OCI-LY7 (cell line): ENCODE measurements around the gene ARSH. TPM values are rescaled to one million over a fixed set of nuclear protein-coding genes. Genes with fewer than 3 reads are reported as not detected.

Experiments used
- BruUV-seq: library from RNA; stranded (reverse); fragments of 400-500 nt; replicated peaks from 2 replicates; lab custom pipeline; 2021; lab: Mats Ljungman, UMichigan
- CTCF ChIA-PET: fragments of 300-600 bp; sonication (Branson Sonifier 250); formaldehyde crosslinking; loops from one replicate; lab custom pipeline; 2022; ENCODE audit warnings: antibody characterized with exemption; ENCODE audit not compliant: unreplicated experiment; lab: Charles Lee
- POLR2A ChIA-PET: fragments of 300-600 bp; sonication (Branson Sonifier 250); formaldehyde crosslinking; loops from one replicate; lab custom pipeline; 2022; ENCODE audit warnings: antibody characterized with exemption; lab: Charles Lee
- DNase-seq: peaks from one replicate; pipeline ENCODE4 v3.0.0-alpha.2; 2015; ENCODE audit warnings: low spot score
- H2AFZ ChIP-seq: fragments of 200-600 bp; sonication (generic), shearing (Covaris generic); 2 replicates; pipeline ENCODE4 v1.6.1; 2014; ENCODE audit warnings: mild to moderate bottlenecking, antibody characterized with exemption, low read length, moderate library complexity
- H3K27ac ChIP-seq: fragments of 200-600 bp; sonication (generic); 2 replicates; pipeline ENCODE4 v1.5.1; 2014; ENCODE audit warnings: mixed run types, low read depth, mild to moderate bottlenecking, moderate library complexity, low read length, inconsistent platforms; ENCODE audit not compliant: poor library complexity, severe bottlenecking
- H3K36me3 ChIP-seq: fragments of 200-600 bp; sonication (generic); 2 replicates; pipeline ENCODE4 v1.6.1; 2014; ENCODE audit warnings: mild to moderate bottlenecking, antibody characterized with exemption, low read length, moderate library complexity, mixed read lengths; ENCODE audit not compliant: insufficient read depth
- H3K4me1 ChIP-seq: fragments of 200-600 bp; sonication (generic); 2 replicates; pipeline ENCODE4 v1.5.1; 2014; ENCODE audit warnings: mild to moderate bottlenecking, low read length; ENCODE audit not compliant: insufficient read depth, poor library complexity, severe bottlenecking
- H3K4me2 ChIP-seq: fragments of 200-600 bp; sonication (generic); 2 replicates; pipeline ENCODE4 v1.6.1; 2014; ENCODE audit warnings: mild to moderate bottlenecking, low read length
- H3K4me3 ChIP-seq: fragments of 200-600 bp; sonication (generic); 2 replicates; pipeline ENCODE4 v1.5.1; 2014; ENCODE audit warnings: mild to moderate bottlenecking, low read depth, low read length; ENCODE audit not compliant: poor library complexity, severe bottlenecking
- H3K79me2 ChIP-seq: fragments of 200-600 bp; sonication (generic); 2 replicates; pipeline ENCODE4 v1.6.1; 2016; ENCODE audit warnings: low read depth, mild to moderate bottlenecking, low read length, moderate library complexity, mixed read lengths; ENCODE audit not compliant: insufficient read depth
- H3K9me2 ChIP-seq: fragments of 200-600 bp; sonication (generic); 2 replicates; pipeline ENCODE4 v1.6.1; 2016; ENCODE audit warnings: mild to moderate bottlenecking, low read length, mixed read lengths; ENCODE audit not compliant: insufficient read depth
- H3K9me3 ChIP-seq: fragments of 200-600 bp; sonication (generic); 2 replicates; pipeline ENCODE4 v1.6.1; 2014; ENCODE audit warnings: mild to moderate bottlenecking, mixed run types, low read length, mixed read lengths
- H4K20me1 ChIP-seq: fragments of 200-600 bp; sonication (generic); 2 replicates; pipeline ENCODE4 v1.6.1; 2014; ENCODE audit warnings: mild to moderate bottlenecking, antibody characterized with exemption, low read length, moderate library complexity, mixed read lengths; ENCODE audit not compliant: insufficient read depth
- EZH2phosphoT487 ChIP-seq: fragments of 200-600 bp; sonication (generic); IDR thresholded peaks from 2 replicates; pipeline ENCODE4 v1.6.1; 2018; ENCODE audit warnings: low read depth, borderline replicate concordance, mild to moderate bottlenecking, mixed run types, antibody characterized with exemption, low read length, moderate library complexity, mixed read lengths
- intact Hi-C: fragments of 100-400 bp; cut with micrococcal nuclease; formaldehyde crosslinking; loops from one replicate; pipeline ENCODE4 v1.10.0; 2022; ENCODE audit not compliant: unreplicated experiment
- total RNA-seq, 2 experiments: library from RNA; depleted of rRNA in 1 of 2; stranded (reverse); fragments of >200 nt in 1 of 2; shearing (Covaris generic) in 1 of 2; gene quantifications; 2 replicates each; pipeline ENCODE4 v1.2.3, GENCODE V29; 2014 to 2022
- TF ChIP-seq, protein P1 (sequence below): fragments of 200-600 bp; sonication (generic); conservative IDR thresholded peaks from 2 replicates; pipeline ENCODE4 v1.5.1; 2014; ENCODE audit warnings: mild to moderate bottlenecking, antibody characterized with exemption, low read length, moderate library complexity, mixed read lengths

ARSH gene
- total RNA-seq, 2 experiments from 2014 or later: not detected

DNA sequence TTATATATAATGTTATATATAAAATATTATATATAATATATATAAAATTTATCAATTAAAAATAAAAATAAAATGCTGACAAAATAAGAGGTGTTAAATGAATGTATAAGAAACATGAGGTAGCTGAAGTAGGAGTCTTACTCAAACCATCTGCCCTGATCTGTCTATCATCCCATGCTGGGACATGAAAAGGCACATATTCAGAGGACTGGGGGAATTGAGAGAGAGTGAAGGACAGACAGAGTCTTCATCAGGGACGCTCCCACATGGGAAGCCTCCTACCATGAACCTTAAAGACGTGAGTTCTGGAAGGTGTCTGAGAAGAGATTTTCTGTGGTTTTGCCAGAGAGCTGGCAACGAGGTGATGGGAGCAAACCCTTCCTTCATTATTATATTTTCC is 30.9 kb downstream of the ARSH start:
- Histone ChIP-seq H4K20me1 (no peaks in the 10 kb centered on the region), H2AFZ (no peak overlapping the region), H3K4me1 (no peaks in the 10 kb centered on the region), H3K36me3 (no peaks in the 10 kb centered on the region), H3K9me3 (no peaks in the 10 kb centered on the region), H3K79me2 (no peaks in the 10 kb centered on the region), H3K4me2 (no peak overlapping the region), H3K9me2 (no peaks in the 10 kb centered on the region), H3K4me3 (no peak overlapping the region), H3K27ac (no peak overlapping the region)
- BruUV-seq: no TSS peak
- DNase-seq: no peak
- intact Hi-C loops: no loop called here
- CTCF ChIA-PET: no interaction called here
- TF ChIP-seq, protein P1, sequence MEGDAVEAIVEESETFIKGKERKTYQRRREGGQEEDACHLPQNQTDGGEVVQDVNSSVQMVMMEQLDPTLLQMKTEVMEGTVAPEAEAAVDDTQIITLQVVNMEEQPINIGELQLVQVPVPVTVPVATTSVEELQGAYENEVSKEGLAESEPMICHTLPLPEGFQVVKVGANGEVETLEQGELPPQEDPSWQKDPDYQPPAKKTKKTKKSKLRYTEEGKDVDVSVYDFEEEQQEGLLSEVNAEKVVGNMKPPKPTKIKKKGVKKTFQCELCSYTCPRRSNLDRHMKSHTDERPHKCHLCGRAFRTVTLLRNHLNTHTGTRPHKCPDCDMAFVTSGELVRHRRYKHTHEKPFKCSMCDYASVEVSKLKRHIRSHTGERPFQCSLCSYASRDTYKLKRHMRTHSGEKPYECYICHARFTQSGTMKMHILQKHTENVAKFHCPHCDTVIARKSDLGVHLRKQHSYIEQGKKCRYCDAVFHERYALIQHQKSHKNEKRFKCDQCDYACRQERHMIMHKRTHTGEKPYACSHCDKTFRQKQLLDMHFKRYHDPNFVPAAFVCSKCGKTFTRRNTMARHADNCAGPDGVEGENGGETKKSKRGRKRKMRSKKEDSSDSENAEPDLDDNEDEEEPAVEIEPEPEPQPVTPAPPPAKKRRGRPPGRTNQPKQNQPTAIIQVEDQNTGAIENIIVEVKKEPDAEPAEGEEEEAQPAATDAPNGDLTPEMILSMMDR: no peak
- no peak for TF ChIP-seq EZH2phosphoT487
- POLR2A ChIA-PET: no interaction called here

DNA sequence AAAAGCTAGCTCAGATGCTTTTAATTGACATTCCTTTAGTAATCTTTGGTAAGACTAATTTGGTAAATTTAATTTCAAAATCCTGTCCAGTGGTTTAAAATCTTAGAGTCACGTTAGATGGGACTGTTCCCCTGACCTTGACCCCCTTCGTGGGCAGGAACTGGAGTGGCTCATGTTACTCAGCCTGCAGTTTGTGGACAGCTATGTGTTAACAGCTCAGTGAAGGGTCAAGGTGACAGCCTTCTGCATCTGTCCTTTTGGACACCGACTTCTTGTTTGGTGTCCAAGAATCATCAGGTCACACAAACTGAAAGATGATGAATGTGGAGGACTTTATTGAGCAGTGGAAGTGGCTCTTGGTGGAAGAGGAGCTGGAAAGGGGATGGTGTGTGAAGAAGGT is 37.9 kb downstream of the ARSH start:
- Histone ChIP-seq H3K4me3 (no peak overlapping the region), H3K79me2 (no peaks in the 10 kb centered on the region), H4K20me1 (no peaks in the 10 kb centered on the region), H3K9me3 (no peaks in the 10 kb centered on the region), H3K27ac (no peak overlapping the region), H3K4me1 (no peaks in the 10 kb centered on the region), H2AFZ (no peak overlapping the region), H3K9me2 (no peaks in the 10 kb centered on the region), H3K36me3 (no peaks in the 10 kb centered on the region), H3K4me2 (no peak overlapping the region)
- POLR2A ChIA-PET: no interaction called here
- no TSS peak for BruUV-seq
- no peak for DNase-seq
- intact Hi-C loops: no loop called here
- CTCF ChIA-PET: no interaction called here
- TF ChIP-seq EZH2phosphoT487: no peak
- TF ChIP-seq, protein P1: no peak

DNA sequence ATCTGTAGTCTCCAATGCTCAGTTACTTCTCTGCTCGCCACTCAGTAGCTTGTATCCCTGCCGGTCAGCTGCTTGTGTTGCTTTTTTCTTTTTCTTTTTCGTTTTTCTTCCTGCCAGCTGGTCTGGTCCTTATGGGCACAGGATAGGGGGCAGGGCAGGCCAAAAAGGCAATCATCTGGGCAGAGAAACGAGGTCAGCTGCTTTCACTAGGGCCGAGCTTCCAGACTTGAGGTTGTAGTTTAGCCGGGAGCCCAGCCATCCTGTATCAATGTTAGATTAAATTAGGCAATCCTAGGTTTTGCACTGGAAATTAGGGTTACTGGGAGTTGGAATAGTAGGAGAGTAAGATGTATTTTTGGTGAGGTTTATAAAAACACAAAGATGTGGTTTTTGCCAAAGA is 38.3 kb downstream of the ARSH start:
- no TSS peak for BruUV-seq
- no peak overlapping the region for H3K4me2 ChIP-seq
- no peaks in the 10 kb centered on the region for H3K9me3 ChIP-seq
- H3K27ac ChIP-seq: no peak overlapping the region
- H3K9me2 ChIP-seq: no peaks in the 10 kb centered on the region
- no peaks in the 10 kb centered on the region for H3K79me2 ChIP-seq
- H3K36me3 ChIP-seq: no peaks in the 10 kb centered on the region
- H3K4me3 ChIP-seq: no peak overlapping the region
- H2AFZ ChIP-seq: no peak overlapping the region
- DNase-seq: no peak
- intact Hi-C loops: no loop called here
- TF ChIP-seq EZH2phosphoT487: no peak
- TF ChIP-seq, protein P1: no peak
- ChIA-PET POLR2A (no interaction called here), CTCF (no interaction called here)
- no peaks in the 10 kb centered on the region for H4K20me1 ChIP-seq
- H3K4me1 ChIP-seq: no peaks in the 10 kb centered on the region
